NK-92 (cell line): ENCODE measurements around the gene LFNG.

ENCODE experiments used
- DNase-seq: peaks from one replicate; lab custom pipeline; 2025; ENCODE audit not compliant: unreplicated experiment; lab: John Stamatoyannopoulos, UW

LFNG gene

GRCh38 chr7:2482725-2483451 lies 36.7 kb upstream of the LFNG start:
- no peak for DNase-seq

GRCh38 chr7:2483494-2483893 lies 36.1 kb upstream of the LFNG start:
- no peak for DNase-seq

GRCh38 chr7:2484868-2485267 lies 34.7 kb upstream of the LFNG start:
- DNase-seq, result no peak

GRCh38 chr7:2487586-2488271 lies 31.8 kb upstream of the LFNG start:
- no peak for DNase-seq

- DNase-seq, result no peak
These were observed 31.3 kb upstream of the LFNG start for GRCh38 chr7:2488272-2488645.

GRCh38 chr7:2488681-2489080 lies 30.9 kb upstream of the LFNG start:
- no peak for DNase-seq

GRCh38 chr7:2490181-2490651 lies 29.4 kb upstream of the LFNG start:
- no peak for DNase-seq

- no peak for DNase-seq
These were observed 27.5 kb upstream of the LFNG start for GRCh38 chr7:2492038-2492437.

GRCh38 chr7:2493205-2494164 lies 26.1 kb upstream of the LFNG start:
- no peak for DNase-seq

- DNase-seq, result no peak
These were observed 25.1 kb upstream of the LFNG start for GRCh38 chr7:2494191-2495130.

GRCh38 chr7:2495418-2496299 lies 23.9 kb upstream of the LFNG start:
- DNase-seq, result no peak

GRCh38 chr7:2496375-2496774 lies 23.2 kb upstream of the LFNG start:
- DNase-seq, result no peak

- no peak for DNase-seq
These were observed 22.5 kb upstream of the LFNG start for GRCh38 chr7:2497065-2497464.

GRCh38 chr7:2497500-2498336 lies 21.9 kb upstream of the LFNG start:
- DNase-seq, result no peak

GRCh38 chr7:2498708-2499107 lies 20.9 kb upstream of the LFNG start:
- DNase-seq, result no peak

- no peak for DNase-seq
These were observed 20.4 kb upstream of the LFNG start for GRCh38 chr7:2499181-2499580.

GRCh38 chr7:2499719-2500430 lies 19.7 kb upstream of the LFNG start:
- DNase-seq, result no peak

- DNase-seq, result no peak
These were observed 18.9 kb upstream of the LFNG start for GRCh38 chr7:2500701-2501100.
